GM21367 (cell line): Measurements from ENCODE around the gene NQO2.
"Not testable (repeated sequence)": the region's sequence is repeated elsewhere in the genome, so short reads cannot be mapped to it uniquely, and the experiment has no call there.

Experiments used
- ATAC-seq: cut with Tn5 transposase; IDR thresholded peaks from one replicate; pipeline ENCODE4 v1.9.1; 2021; ENCODE audit not compliant: unreplicated experiment

Gene NQO2

DNA sequence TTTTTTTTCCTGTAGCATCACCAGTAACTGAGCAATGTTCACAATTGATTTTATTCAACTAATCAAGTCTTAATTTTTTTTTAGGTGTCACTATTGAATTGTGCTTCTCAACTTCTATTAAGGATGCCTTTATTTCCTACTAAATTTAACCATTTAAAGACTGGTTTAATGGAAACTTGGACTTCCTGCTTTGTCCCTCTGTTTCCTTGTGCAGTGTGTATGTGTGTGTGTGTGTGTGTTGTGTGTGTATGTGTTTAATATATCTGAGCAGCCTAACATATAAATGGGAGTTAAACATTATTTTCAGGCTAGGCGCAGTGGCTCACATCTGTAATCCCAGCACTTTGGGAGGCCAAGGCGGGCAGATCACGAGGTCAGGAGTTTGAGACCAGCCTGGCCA lies 30.1 kb upstream of the NQO2 start:
- ATAC-seq, result no peak

GRCh38 chr6:2970034-2970685 lies 29.5 kb upstream of the NQO2 start:
- no peak for ATAC-seq

DNA sequence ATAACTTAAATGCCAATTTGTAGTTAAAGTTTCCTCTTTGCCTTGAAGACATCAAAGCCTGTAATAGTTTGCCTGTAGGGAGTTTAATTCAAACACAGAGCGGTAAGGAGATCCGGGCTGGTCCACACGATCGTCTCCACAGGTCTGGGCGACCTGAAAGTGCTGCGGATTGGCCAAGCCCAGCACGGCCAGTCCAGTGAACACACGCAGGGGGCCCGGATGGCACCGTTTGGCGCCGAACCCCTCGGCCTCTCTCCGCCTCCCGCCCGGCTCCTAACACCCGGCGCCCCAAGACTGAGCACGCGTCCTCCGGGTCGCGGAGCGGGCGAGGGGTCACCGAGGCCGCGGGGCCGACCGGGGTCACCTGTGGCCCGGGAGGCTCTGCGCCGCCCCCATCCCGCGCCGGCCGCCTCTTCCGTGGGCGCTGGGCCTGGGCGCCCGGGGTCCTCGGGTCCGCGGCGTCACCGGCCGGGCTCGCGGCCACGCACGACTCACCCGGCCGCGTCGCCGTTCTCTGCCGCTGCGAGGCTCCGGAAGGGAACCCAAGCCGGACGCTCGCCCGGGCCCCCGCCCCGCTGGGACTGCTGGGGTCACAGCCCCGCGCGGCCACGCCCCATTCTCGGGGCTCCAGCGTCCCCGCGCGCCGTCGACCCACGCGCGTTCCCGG lies 28.8 kb upstream of the NQO2 start:
- no peak for ATAC-seq

GRCh38 chr6:2971420-2972218 lies 28.1 kb upstream of the NQO2 start, which contains the start of gene SERPINB6:
Gene SERPINB6, minus strand, starts transcription at chr6:2971567. Its CDS starts 12,235 bp downstream, at chr6:2959332.
- no peak for ATAC-seq

GRCh38 chr6:2972219-2972487 lies 27.5 kb upstream of the NQO2 start:
- ATAC-seq, result not testable (repeated sequence)

GRCh38 chr6:2972685-2973084 lies 27.0 kb upstream of the NQO2 start:
- ATAC-seq, result not testable (repeated sequence)

GRCh38 chr6:2973180-2973579 lies 26.5 kb upstream of the NQO2 start:
- not testable (repeated sequence) for ATAC-seq

DNA sequence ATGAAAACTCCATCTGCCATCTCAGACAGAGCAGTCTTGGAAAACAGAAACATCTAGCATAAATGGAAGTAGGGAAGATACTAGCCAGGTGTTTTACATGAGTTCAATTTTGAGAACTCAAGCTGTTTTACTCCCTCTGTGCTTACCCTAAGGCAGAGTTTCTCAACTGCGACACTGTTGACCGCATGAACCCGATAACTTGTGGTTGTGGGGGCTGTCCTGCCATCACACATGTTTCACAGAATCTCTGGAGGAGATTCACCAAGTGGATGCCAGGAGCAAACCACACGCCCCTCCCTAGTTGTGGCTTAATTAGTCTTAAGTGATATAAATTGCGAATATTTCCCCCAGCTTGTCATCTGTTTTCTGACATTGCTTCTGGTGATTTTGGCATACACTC lies 26.0 kb upstream of the NQO2 start:
- ATAC-seq, result no peak

- ATAC-seq, result no peak
Observed at GRCh38 chr6:2976060-2976459, 23.6 kb upstream of the NQO2 start.

DNA sequence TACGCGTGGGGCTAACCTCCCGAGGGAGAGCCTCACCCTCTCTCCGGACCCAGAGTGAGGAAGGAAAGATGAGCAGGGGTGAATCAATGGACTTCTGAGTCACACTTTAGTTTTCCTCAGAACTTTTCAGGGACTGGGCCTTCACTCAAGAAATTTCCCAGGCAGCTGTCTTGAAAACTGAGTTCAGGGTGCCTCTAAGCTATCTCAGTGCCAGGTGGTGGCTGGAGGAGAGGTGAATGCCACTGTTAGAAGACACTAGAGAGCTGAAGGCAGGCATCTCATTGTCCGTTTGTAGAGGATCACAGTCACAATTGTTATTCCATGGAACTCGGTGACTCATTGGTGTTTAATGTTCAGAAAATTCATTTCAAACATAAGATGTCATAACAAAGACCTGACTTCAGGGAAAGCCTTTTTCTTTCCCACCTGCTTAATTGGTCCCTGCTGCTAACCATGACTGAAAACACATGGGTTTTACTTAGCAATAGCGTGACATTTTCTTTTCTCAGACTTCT lies 23.1 kb upstream of the NQO2 start:
- ATAC-seq, result no peak

- no peak for ATAC-seq
Observed at GRCh38 chr6:2977290-2977689, 22.4 kb upstream of the NQO2 start.

DNA sequence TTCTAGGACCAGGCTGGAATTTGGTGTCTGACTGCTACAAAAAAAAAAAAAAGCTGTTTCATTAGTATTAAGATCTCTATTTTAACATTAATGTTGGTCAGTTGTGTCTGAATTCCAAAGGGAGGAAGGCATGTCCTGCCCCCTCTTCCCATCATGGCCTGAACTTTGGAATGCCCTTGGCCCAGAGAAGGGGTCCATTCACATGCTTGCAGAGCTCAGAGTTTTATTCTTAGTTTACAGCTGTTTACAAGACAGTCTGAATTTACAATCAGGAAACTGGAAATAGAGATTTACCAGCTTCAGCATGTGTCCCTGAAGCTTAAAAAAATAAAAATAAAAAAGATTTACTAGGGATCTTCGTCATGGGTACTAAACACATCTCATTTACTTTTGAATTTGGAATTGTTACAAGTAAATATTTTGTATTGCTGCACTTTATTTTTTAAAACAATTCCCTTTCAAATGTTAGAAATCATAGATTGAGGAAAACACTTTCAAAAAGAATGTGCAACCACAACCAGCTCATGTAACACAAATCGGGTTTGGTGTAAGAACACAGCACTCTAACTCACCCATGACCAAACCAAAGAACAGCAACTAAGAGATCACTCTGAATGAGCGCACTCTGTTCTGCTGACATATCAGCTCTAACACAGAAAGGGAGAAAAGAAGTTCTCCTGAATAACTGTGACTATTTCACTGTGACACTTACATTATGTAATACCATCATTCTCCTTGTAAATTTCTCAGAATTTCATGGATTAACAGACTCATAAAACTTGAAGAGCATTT lies 21.7 kb upstream of the NQO2 start:
- no peak for ATAC-seq

DNA sequence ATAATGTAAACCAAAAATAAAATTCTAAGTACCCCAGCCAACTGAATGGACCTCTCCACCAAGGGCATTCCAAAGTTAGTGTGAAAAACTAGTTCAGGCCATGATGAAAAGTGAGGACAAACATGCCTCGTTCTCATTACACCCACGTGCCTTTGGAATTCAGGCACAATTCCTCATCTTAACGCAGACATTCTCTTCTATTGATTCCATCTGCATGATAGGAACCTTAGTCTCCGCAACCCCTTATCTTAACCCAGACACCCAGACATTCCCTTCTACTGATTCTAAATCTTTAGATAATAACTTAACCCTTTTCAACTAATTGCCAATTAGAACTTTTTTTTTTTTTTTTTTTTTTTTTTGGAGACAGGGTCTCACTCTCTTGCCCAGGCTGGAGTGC lies 20.8 kb upstream of the NQO2 start:
- ATAC-seq, result no peak

DNA sequence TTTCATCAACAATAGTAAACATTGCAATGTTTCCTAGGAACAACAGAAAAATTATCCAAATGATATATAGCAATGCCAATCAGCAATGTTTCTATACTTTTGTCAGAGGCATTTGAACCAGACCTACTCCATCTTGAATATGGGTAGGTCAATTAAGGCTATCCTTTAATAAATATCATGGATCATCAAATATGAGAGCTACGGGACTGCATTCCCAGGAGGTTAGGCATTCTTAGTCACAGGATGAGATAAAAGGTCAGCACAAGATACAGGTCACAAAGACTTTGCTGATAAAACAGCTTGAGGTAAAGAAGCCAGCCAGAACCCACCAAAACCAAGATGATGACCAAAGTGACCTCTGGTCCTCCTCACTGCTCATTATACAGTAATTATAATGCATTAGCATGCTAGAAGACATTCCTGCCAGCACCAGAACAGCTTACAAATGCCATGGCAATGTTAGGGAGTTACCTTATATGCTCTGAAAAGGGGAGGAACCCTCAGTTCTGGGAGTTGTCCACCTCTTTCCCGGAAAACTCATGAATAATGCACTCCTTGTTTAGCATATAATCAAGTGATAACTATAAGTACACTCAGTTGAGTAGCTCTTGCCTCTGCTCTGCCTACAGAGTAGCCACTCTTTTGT lies 19.8 kb upstream of the NQO2 start:
- no peak for ATAC-seq

DNA sequence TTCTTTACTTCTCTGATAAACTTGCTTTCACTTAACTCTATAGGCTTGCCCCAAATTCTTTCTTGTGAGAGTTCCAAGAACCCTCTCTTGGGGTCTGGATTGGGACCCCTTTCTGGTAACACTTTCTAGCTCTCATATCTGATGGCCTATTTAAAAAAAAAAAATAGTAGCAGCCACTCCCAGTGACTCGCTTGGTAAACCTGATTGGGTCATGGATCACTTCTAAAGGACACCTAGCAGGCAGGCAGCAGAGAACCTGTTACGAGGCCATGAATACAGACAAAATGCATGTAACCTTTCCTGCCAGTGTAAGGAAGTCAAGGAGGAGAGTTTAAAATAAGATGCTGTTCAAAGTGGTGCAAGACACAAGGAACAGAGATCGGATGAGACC lies 19.2 kb upstream of the NQO2 start:
- ATAC-seq, result no peak

GRCh38 chr6:2982426-2983117 lies 17.1 kb upstream of the NQO2 start:
- no peak for ATAC-seq

- no peak for ATAC-seq
Observed at GRCh38 chr6:2984738-2985406, 14.8 kb upstream of the NQO2 start.

DNA sequence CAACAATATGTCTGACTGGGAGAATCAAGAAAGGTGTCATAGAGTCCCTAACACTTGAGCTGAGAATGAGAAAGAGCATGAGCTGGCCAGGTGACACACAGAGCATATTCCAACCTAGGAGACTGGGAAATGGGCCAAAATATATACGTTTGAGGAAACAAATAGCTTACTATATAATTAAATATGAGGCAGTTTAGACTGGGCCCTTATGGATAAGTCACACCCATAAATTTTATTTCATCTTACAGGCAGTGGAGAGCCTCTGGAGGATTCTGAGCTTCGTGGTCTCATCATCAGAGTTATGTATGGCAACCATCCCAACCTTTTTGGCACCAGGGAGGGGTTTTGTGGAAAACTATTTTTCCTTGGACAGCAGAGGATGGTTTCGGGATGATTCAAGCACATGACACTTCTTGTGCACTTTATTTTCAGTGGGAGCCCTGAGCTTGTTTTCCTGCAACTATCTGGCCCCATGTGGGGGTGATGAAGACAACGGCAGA lies 12.9 kb upstream of the NQO2 start:
- ATAC-seq, result no peak

DNA sequence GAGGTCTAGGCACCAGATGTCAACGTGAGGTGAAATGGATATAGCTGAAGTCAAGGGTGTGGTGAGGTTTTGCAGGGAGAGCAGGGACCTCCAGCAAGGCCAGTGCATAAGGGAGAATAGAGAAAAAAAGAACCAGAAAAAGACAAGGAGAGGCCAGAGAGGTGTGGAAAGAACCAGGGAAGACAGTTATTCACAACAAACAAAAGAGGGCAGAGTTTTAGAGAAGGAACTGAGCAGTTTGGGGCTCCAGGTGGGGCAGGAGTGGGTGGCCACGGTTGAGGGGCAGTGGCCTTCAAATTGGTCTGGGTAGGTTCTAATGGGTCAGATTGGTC lies 11.6 kb upstream of the NQO2 start:
- no peak for ATAC-seq
